ENCODE results near the gene HOXB13. TPM values are rescaled to one million over a fixed set of nuclear protein-coding genes. Genes with fewer than 3 reads are reported as not detected.

HOXB13 gene
- polyA plus RNA-seq, 2 of the 4 experiments (the other 2 are of a cell fraction): 3.2 to 3.5 TPM

DNA sequence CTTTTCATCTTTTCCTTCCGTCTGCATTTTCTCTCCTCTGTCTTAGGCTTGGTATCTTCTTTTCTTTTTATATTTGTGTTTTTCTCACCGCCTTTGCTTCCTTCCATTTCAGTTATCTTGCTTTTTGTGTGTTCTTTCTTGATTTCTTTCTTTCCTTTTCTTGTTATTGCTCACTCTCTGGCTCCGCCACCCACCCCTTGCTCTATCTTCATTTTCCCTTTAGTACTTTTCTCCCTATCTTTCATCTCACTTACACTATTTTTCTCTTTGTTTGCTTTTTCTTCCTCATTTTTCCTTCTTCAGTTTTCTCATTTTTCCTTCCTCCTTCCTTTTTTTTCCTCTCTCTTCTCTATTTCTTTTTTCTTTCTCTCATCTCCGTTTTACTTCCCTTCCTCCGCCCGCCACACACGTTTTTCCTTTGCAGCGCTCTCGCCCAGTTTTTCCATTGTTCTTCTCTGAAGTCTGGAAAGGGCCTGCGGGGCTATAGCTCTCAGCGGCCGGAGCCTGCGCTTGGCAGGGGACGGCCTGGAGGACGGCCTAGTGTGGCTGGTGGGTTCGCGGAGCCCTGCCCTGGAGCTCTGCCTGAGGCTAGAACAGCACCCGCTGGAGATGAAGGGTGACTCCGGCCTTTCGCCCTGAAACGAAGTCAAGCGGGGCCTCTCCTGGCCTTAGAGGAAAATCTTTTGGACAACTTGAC, 5.2 kb upstream of the HOXB13 start:
- 87% methylated on average over 22 of the region's 22 CpGs for WGBS (ENCODE audit: missing lambda C conversion rate)
- POLR2A ChIA-PET: interaction anchor here (0.5 kb wide), 1 partner anchor 11 kb away, joined by 3 read pairs; no protein-coding TSS in a partner anchor
- H3K4me3 ChIP-seq: no peak overlapping the region
- ATAC-seq: no peak
- H3K27ac ChIP-seq: no peak overlapping the region
- DNase-seq (ENCODE audit: low read depth in 1 of 2, low spot score in 1 of 2): no peak
- FAIRE-seq: no peak
- H3K4me1 ChIP-seq: peaks cover 6% of the 10 kb centered on the region
- CTCF ChIA-PET: interaction anchor here (1.1 to 33.0 kb wide), 11 partner anchors 11 to 147 kb away, joined by 3 to 852 read pairs (median 13); partner anchors contain the start of genes HOXB13, PRAC1, PRAC2 and TTLL6
- H3K4me2 ChIP-seq: no peak overlapping the region
- TF ChIP-seq MAFK (IDR thresholded peaks at IDR 0.05; ENCODE audit: partially characterized antibody): no peak
- no peaks in the 10 kb centered on the region for H3K9me3 ChIP-seq

DNA sequence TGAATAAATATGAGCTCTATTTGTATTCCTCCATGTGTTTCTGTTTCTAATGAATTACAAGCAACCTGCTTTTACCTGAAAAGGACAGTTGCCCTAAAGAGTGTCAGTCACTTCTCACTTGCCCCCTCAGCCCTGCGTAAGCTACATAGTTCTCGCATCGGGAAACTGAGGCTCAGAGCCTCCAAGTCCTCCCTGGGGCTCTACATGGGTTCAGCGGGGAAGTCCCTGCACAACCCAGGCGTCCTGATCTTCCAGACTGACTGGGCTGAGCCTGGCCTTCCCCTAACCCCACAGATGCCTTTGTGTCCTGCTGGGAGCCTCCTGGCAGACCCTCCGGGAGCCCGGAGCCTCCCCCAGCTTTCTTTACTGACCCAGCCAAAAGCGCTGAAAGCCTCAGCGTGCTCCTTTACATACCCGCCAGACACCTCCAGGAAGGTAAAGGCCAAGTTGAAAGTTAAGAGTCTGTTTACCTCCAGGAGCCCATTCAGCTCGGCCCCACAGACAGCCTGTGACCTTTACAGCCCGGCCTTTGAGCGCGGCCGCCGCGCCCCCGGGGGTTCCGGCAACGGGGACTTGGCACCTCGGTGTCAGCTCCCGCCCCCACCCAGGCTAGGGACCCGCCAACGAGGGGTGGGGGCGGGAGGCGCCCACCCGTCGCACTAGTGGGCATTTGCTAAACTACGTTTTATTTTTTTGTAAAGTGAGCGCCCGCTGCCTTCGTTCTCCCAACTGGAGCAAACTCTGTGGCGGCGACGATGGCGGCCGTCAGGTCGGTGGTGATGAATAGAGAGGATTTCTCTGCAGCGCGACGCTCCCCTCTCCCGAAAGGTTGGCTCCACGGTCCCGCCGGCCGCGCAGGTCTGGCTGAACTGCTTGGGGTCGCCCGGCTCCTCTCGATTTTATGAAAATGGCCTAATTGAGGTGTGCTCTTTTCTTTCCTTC, 4.4 kb upstream of the HOXB13 start:
- Histone ChIP-seq H3K4me1 (peaks cover 8% of the 10 kb centered on the region), H3K4me3 (no peak overlapping the region), H3K4me2 (no peak overlapping the region), H3K9me3 (no peaks in the 10 kb centered on the region), H3K27ac (no peak overlapping the region)
- WGBS (ENCODE audit: missing lambda C conversion rate): 77% methylated on average over 48 of the region's 50 CpGs
- ChIA-PET POLR2A (no interaction called here), CTCF (interaction anchor here (1.0 to 33.0 kb wide), 11 partner anchors 10 to 147 kb away, joined by 3 to 852 read pairs (median 11); partner anchors contain the start of genes HOXB13, PRAC1, PRAC2 and TTLL6)
- DNase-seq (ENCODE audit: low read depth in 1 of 2, low spot score in 1 of 2): no peak
- ATAC-seq: no peak
- no peak for FAIRE-seq
- TF ChIP-seq FOSL2 (IDR thresholded peaks at IDR 0.05): no peak
- no peak for TF ChIP-seq FOSL2 (CRISPR knock-in tag; IDR thresholded peaks at IDR 0.05)
- TF ChIP-seq NFE2L2 (conservative IDR thresholded peaks at IDR 0.05; ENCODE audit: low read length): no peak
- TF ChIP-seq CHD4 (IDR thresholded peaks at IDR 0.05; ENCODE audit: borderline replicate concordance): no peak
- no peak for TF ChIP-seq NPAS2 (CRISPR knock-in tag; IDR thresholded peaks at IDR 0.05; ENCODE audit: borderline replicate concordance)
- no peak for TF ChIP-seq SREBF2 (IDR thresholded peaks at IDR 0.05)
- no peak for TF ChIP-seq HOXB5 (CRISPR knock-in tag; IDR thresholded peaks at IDR 0.05)
- TF ChIP-seq CEBPB (IDR thresholded peaks at IDR 0.05): no peak
- no peak for TF ChIP-seq CBX8 (IDR thresholded peaks at IDR 0.05)
- TF ChIP-seq, protein P1, sequence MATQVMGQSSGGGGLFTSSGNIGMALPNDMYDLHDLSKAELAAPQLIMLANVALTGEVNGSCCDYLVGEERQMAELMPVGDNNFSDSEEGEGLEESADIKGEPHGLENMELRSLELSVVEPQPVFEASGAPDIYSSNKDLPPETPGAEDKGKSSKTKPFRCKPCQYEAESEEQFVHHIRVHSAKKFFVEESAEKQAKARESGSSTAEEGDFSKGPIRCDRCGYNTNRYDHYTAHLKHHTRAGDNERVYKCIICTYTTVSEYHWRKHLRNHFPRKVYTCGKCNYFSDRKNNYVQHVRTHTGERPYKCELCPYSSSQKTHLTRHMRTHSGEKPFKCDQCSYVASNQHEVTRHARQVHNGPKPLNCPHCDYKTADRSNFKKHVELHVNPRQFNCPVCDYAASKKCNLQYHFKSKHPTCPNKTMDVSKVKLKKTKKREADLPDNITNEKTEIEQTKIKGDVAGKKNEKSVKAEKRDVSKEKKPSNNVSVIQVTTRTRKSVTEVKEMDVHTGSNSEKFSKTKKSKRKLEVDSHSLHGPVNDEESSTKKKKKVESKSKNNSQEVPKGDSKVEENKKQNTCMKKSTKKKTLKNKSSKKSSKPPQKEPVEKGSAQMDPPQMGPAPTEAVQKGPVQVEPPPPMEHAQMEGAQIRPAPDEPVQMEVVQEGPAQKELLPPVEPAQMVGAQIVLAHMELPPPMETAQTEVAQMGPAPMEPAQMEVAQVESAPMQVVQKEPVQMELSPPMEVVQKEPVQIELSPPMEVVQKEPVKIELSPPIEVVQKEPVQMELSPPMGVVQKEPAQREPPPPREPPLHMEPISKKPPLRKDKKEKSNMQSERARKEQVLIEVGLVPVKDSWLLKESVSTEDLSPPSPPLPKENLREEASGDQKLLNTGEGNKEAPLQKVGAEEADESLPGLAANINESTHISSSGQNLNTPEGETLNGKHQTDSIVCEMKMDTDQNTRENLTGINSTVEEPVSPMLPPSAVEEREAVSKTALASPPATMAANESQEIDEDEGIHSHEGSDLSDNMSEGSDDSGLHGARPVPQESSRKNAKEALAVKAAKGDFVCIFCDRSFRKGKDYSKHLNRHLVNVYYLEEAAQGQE (IDR thresholded peaks at IDR 0.05): no peak

DNA sequence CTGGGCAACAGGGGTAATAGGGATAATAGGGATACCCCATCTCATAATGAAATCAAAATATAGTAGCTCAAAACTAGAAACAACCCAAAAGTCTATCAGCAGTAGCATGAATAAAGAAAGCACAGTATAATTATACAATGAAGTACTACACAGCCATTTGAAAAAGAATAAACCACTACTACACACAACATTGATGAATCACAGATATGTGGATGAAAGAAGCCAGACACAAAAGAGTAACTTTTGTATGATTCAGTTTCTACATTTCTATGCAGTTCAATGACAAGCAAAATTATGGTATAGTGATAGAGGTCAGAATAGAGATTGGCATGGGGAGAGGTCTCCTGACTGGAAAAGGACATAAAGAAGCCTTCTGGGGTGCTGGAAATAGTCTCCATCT, 2.8 kb upstream of the HOXB13 start:
- ChIA-PET POLR2A (no interaction called here), CTCF (interaction anchor here (0.6 to 33.0 kb wide), 9 partner anchors 8 to 149 kb away, joined by 3 to 852 read pairs (median 4); partner anchors contain the start of genes HOXB13, PRAC1, PRAC2 and TTLL6)
- Histone ChIP-seq H3K27ac (no peak overlapping the region), H3K9me3 (no peaks in the 10 kb centered on the region), H3K4me3 (no peak overlapping the region), H3K4me1 (peaks cover 14% of the 10 kb centered on the region), H3K4me2 (no peak overlapping the region)
- FAIRE-seq (peak; percentile 80), ATAC-seq (no peak), DNase-seq (ENCODE audit: low read depth in 1 of 2, low spot score in 1 of 2) (no peak)
- TF ChIP-seq ZSCAN20 (CRISPR knock-in tag; IDR thresholded peaks at IDR 0.05) (no peak), RAD21 (conservative IDR thresholded peaks at IDR 0.05 in 1 of 2, IDR thresholded peaks at IDR 0.05 in 1 of 2) (no peak), KDM5A (IDR thresholded peaks at IDR 0.05) (no peak), BCL3 (IDR thresholded peaks at IDR 0.05) (no peak), EP300 (IDR thresholded peaks at IDR 0.05) (no peak), MAZ (IDR thresholded peaks at IDR 0.05; ENCODE audit: borderline replicate concordance, low read depth, low read length) (no peak), CBX8 (IDR thresholded peaks at IDR 0.05) (no peak), JUNB (IDR thresholded peaks at IDR 0.05) (no peak)
- TF ChIP-seq, protein P2, sequence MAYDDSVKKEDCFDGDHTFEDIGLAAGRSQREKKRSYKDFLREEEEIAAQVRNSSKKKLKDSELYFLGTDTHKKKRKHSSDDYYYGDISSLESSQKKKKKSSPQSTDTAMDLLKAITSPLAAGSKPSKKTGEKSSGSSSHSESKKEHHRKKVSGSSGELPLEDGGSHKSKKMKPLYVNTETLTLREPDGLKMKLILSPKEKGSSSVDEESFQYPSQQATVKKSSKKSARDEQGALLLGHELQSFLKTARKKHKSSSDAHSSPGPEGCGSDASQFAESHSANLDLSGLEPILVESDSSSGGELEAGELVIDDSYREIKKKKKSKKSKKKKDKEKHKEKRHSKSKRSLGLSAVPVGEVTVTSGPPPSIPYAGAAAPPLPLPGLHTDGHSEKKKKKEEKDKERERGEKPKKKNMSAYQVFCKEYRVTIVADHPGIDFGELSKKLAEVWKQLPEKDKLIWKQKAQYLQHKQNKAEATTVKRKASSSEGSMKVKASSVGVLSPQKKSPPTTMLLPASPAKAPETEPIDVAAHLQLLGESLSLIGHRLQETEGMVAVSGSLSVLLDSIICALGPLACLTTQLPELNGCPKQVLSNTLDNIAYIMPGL (CRISPR knock-in tag; IDR thresholded peaks at IDR 0.05; ENCODE audit: borderline replicate concordance): no peak

All from A549 (cell line).